Hepatocyte (in vitro differentiated cells): ENCODE data around the gene ACACA.

Source experiments
- CTCF ChIP-seq: fragments of 200-600 bp; sonication (generic); IDR thresholded peaks from 2 replicates; pipeline ENCODE4 v1.5.1; 2016; ENCODE audit warnings: antibody characterized with exemption, mild to moderate bottlenecking; ENCODE audit not compliant: poor library complexity
- EZH2 ChIP-seq: fragments of 200-600 bp; sonication (generic); IDR thresholded peaks from 2 replicates; pipeline ENCODE4 v1.6.1; 2016; ENCODE audit warnings: antibody characterized with exemption, mild to moderate bottlenecking, borderline replicate concordance
- EZH2phosphoT487 ChIP-seq: fragments of 200-600 bp; sonication (generic); IDR thresholded peaks from one replicate; pipeline ENCODE4 v1.6.1; 2018; ENCODE audit warnings: antibody characterized with exemption, mild to moderate bottlenecking, low read depth, moderate library complexity; ENCODE audit not compliant: unreplicated experiment, severe bottlenecking

- TF ChIP-seq CTCF (no peak), EZH2phosphoT487 (no peak), EZH2 (no peak)
These were observed 219.4 kb downstream of the ACACA start for GRCh38 chr17:37187262-37187661.
